DOHH2 (cell line): ENCODE results near the gene SPTBN1.

Source experiments
- CTCF ChIP-seq: fragments of 200-600 bp; sonication (generic); IDR thresholded peaks from one replicate; pipeline ENCODE4 v1.5.1; 2014; ENCODE audit warnings: antibody characterized with exemption, mild to moderate bottlenecking, low read depth, low read length; ENCODE audit not compliant: poor library complexity, severe bottlenecking
- EZH2phosphoT487 ChIP-seq: fragments of 200-600 bp; sonication (generic); IDR thresholded peaks from 2 replicates; pipeline ENCODE4 v1.6.1; 2017; ENCODE audit warnings: borderline replicate concordance, mild to moderate bottlenecking, antibody characterized with exemption, low read length, moderate library complexity, mixed read lengths

- no peak for TF ChIP-seq CTCF
- TF ChIP-seq EZH2phosphoT487: no peak
These were observed 19.8 kb downstream of the SPTBN1 start for GRCh38 chr2:54475919-54476318.
